ENCODE measurements around the gene AUH.

GRCh38 chr9:91291866-91292265 lies 69.9 kb downstream of the AUH start:
- no peak for TF ChIP-seq POLR2A (IDR thresholded peaks at IDR 0.05; ENCODE audit: low read length)
- no peak for TF ChIP-seq GATA1 (IDR thresholded peaks at IDR 0.05; ENCODE audit: low read depth, low read length)
